Endothelial cell of umbilical vein (primary cell): ENCODE measurements around the gene CYP2F1. TPM values are rescaled to one million over a fixed set of nuclear protein-coding genes. Genes with fewer than 3 reads are reported as not detected.
A peak's percentile ranks its signal among the peaks of the same experiment; 100 is the strongest.
"Not testable (repeated sequence)": the region's sequence is repeated elsewhere in the genome, so short reads cannot be mapped to it uniquely, and the experiment has no call there.

Experiments used
- BruUV-seq: library from RNA; stranded (reverse); fragments of 400-500 nt; replicated peaks from 2 replicates; lab custom pipeline; 2021; lab: Mats Ljungman, UMichigan
- CTCF ChIA-PET: fragments of 300-600, 350-600 bp; sonication (Branson Sonifier 250); formaldehyde crosslinking; loops from one replicate; lab custom pipeline; 2021; ENCODE audit warnings: antibody characterized with exemption, inconsistent platforms; lab: Charles Lee
- POLR2A ChIA-PET: fragments of 300-600, 350-600 bp; sonication (Branson Sonifier 250); formaldehyde crosslinking; loops from one replicate; lab custom pipeline; 2021; ENCODE audit warnings: antibody characterized with exemption, inconsistent platforms; lab: Charles Lee
- DNase-seq: peaks from one replicate; pipeline ENCODE4 v3.0.0-alpha.2; 2011; ENCODE audit warnings: low read depth, low spot score
- FAIRE-seq: peaks from 2 replicates; lab custom pipeline; 2011; peaks lifted over from hg19 to GRCh38; lab: Jason Lieb, UNC
- H2AFZ ChIP-seq: 2 replicates; pipeline ENCODE4 v1.6.0; 2012; ENCODE audit warnings: low read depth, low read length, control low read depth, inconsistent platforms
- H3K27ac ChIP-seq: 2 replicates; pipeline ENCODE4 v1.5.1; 2011; ENCODE audit warnings: low read depth, mild to moderate bottlenecking, control low read depth, low read length, moderate library complexity; ENCODE audit not compliant: insufficient read depth
- H3K27me3 ChIP-seq, 2 experiments: 2 replicates each; pipeline versions ENCODE4 v1.6.0 to v1.6.1; 2011; ENCODE audit warnings: low read length in 2 of 2, mixed read lengths in 1 of 2; ENCODE audit not compliant: control insufficient read depth in 2 of 2, insufficient read depth in 2 of 2
- H3K36me3 ChIP-seq, 2 experiments: 2 replicates in 1 of 2; 3 replicates in 1 of 2; pipeline ENCODE4 v1.5.1; 2011; ENCODE audit warnings: low read length in 2 of 2, mild to moderate bottlenecking in 1 of 2, moderate library complexity in 1 of 2; ENCODE audit not compliant: control insufficient read depth in 2 of 2, insufficient read depth in 2 of 2; ENCODE audit errors: extremely low read depth in 1 of 2
- H3K4me1 ChIP-seq: 3 replicates; pipeline ENCODE4 v1.5.1; 2011; ENCODE audit warnings: mild to moderate bottlenecking, low read length; ENCODE audit not compliant: control insufficient read depth, insufficient read depth; ENCODE audit errors: extremely low read depth
- H3K4me2 ChIP-seq: 2 replicates; pipeline ENCODE4 v1.6.1; 2011; ENCODE audit warnings: low read length, control low read depth, mixed read lengths; ENCODE audit not compliant: insufficient read depth
- H3K4me3 ChIP-seq, 3 experiments: fragments of 200-600 bp in 1 of 3; sonication (generic), shearing (Covaris generic) in 1 of 3; replicated peaks in 1 of 3; 2 replicates each; pipeline ENCODE4 v1.5.1; 2011 to 2016; ENCODE audit warnings: control low read depth in 3 of 3, low read length in 3 of 3, mild to moderate bottlenecking in 2 of 3, inconsistent platforms in 1 of 3, low read depth in 1 of 3, moderate library complexity in 1 of 3; ENCODE audit not compliant: insufficient read depth in 1 of 3
- H3K79me2 ChIP-seq: 2 replicates; pipeline ENCODE4 v1.6.0; 2012; ENCODE audit warnings: low read length, inconsistent platforms; ENCODE audit not compliant: control insufficient read depth, insufficient read depth
- H3K9ac ChIP-seq: replicated peaks from 2 replicates; pipeline ENCODE3; 2011; ENCODE audit warnings: low read length, control low read depth; ENCODE audit not compliant: insufficient read depth; ENCODE audit errors: extremely low read depth
- H3K9me1 ChIP-seq: replicated peaks from 3 replicates; pipeline ENCODE4 v1.6.0; 2011; ENCODE audit warnings: mild to moderate bottlenecking, low read length; ENCODE audit not compliant: control insufficient read depth, insufficient read depth; ENCODE audit errors: extremely low read depth
- H3K9me3 ChIP-seq: replicated peaks from 2 replicates; pipeline ENCODE4 v1.5.1; 2012; ENCODE audit warnings: low read length, inconsistent platforms; ENCODE audit not compliant: control insufficient read depth, insufficient read depth
- H4K20me1 ChIP-seq: replicated peaks from 2 replicates; pipeline ENCODE3; 2011; ENCODE audit warnings: mild to moderate bottlenecking, low read length; ENCODE audit not compliant: control insufficient read depth, insufficient read depth; ENCODE audit errors: extremely low read depth
- EZH2 ChIP-seq: IDR thresholded peaks from 2 replicates; pipeline ENCODE4 v1.6.1; 2012; ENCODE audit warnings: borderline replicate concordance, low read depth, mild to moderate bottlenecking, moderate library complexity, low read length, inconsistent platforms; ENCODE audit not compliant: severe bottlenecking
- GATA2 ChIP-seq: IDR thresholded peaks from 2 replicates; pipeline ENCODE4 v1.7.0; 2011; ENCODE audit warnings: low read depth, mild to moderate bottlenecking, moderate library complexity, mixed read lengths, low read length; ENCODE audit not compliant: insufficient read length, insufficient read depth
- JUN ChIP-seq: IDR thresholded peaks from 2 replicates; pipeline ENCODE4 v1.6.1; 2011; ENCODE audit warnings: borderline replicate concordance, low read depth; ENCODE audit not compliant: insufficient read length, insufficient read depth
- MAX ChIP-seq: IDR thresholded peaks from 2 replicates; pipeline ENCODE4 v1.6.1; 2011; ENCODE audit not compliant: insufficient read depth, insufficient read length
- POLR2A ChIP-seq: IDR thresholded peaks from 2 replicates; pipeline ENCODE4 v1.6.1; 2012; ENCODE audit warnings: low read depth, mild to moderate bottlenecking, control low read depth, low read length
- dilution Hi-C: fragments of 300-500 bp; cut with MboI; formaldehyde crosslinking; loops from one replicate; pipeline ENCODE4 v1.15.0; 2019; ENCODE audit warnings: low sequenced_read_pairs; ENCODE audit not compliant: extremely low pct_ligation_motif_present
- intact Hi-C: fragments of 100-400 bp; cut with micrococcal nuclease; formaldehyde crosslinking; loops from one replicate; pipeline ENCODE4 v1.10.0; 2022
- polyA plus RNA-seq, 4 experiments: library from polyadenylated mRNA; depleted of rRNA in 3 of 4; stranded (reverse) in 3 of 4; unstranded in 1 of 4; fragments of >200 nt; gene quantifications; 2 replicates each; pipeline versions ENCODE4 v1.2.1 to v1.2.3, GENCODE V29; 2011 to 2012; ENCODE audit warnings: missing spikeins in 1 of 4
- total RNA-seq: library from RNA; stranded (reverse); gene quantifications from 2 replicates; pipeline ENCODE4 v1.2.3, GENCODE V29; 2021

Gene CYP2F1
- total and polyA plus RNA-seq, 2 donors (not counting 3 experiments of a cell fraction or from before 2014, with no cell fraction given), result not detected

DNA sequence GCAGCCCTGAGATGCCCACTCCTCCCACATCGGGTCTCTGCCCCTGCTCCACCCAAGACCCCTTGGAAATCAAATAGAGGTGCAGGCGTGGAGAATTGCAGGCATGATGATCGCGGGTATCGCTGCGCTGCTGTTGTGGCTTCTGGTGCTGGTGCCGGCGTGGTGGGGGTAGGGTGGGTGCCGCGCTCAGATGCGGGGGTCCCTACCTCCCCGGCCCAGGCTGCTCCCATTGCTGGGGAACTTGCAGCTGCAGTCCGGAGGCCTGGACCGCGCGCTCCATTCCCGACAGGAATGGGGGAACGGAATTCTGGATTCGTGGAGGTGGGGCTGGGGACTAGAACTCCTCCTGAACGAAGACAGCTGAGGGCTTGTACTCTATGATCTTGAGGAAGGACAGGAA lies 20.4 kb downstream of the CYP2F1 start:
- BruUV-seq, result no TSS peak
- Histone ChIP-seq H3K9me1 (no peaks in the 10 kb centered on the region), H3K36me3 (no peaks in the 10 kb centered on the region), H3K9me3 (no peaks in the 10 kb centered on the region), H3K9ac (no peak overlapping the region), H3K4me2 (no peak overlapping the region), H4K20me1 (no peaks in the 10 kb centered on the region), H3K4me1 (no peaks in the 10 kb centered on the region), H2AFZ (no peak overlapping the region), H3K27ac (no peak overlapping the region), H3K27me3 (peaks cover 0 to 5% of the 10 kb centered on the region in 2 experiments), H3K4me3 (no peak overlapping the region), H3K79me2 (no peaks in the 10 kb centered on the region)
- intact Hi-C loops, result no loop called here
- DNase-seq, result no peak
- POLR2A ChIA-PET, result no interaction called here
- dilution Hi-C loops, result no loop called here
- CTCF ChIA-PET, result no interaction called here
- FAIRE-seq, result no peak
- TF ChIP-seq JUN (no peak), EZH2 (no peak), GATA2 (no peak), POLR2A (no peak), MAX (no peak)

GRCh38 chr19:41135390-41136384 lies 21.5 kb downstream of the CYP2F1 start:
- H3K9me1 ChIP-seq, H3K27ac ChIP-seq, H3K4me1 ChIP-seq, H3K79me2 ChIP-seq, intact Hi-C loops, H3K36me3 ChIP-seq, H4K20me1 ChIP-seq, H3K27me3 ChIP-seq, H3K9me3 ChIP-seq, H3K9ac ChIP-seq, POLR2A ChIA-PET, dilution Hi-C loops, BruUV-seq: not testable (repeated sequence)
- H3K4me2 ChIP-seq, result peak overlapping the region; percentile 82
- CTCF ChIA-PET, result interaction anchor here (0.6 kb wide), 1 partner anchor 9 kb away, joined by 3 read pairs; no protein-coding TSS in a partner anchor
- peak overlapping the region in 2 of 3 experiments; percentile 37 to 42 for H3K4me3 ChIP-seq
- DNase-seq (peak; percentile 22), FAIRE-seq (peak; percentile 97)
- peak overlapping the region; percentile 95 for H2AFZ ChIP-seq
